H9 (cell line): ENCODE data around the gene TET3. TPM values are rescaled to one million over a fixed set of nuclear protein-coding genes. Genes with fewer than 3 reads are reported as not detected.

Experiments used
- DNase-seq: peaks from one replicate; pipeline ENCODE4 v3.0.0-alpha.2; 2017
- H2AFZ ChIP-seq: one replicate; pipeline ENCODE4 v1.6.1; 2013; ENCODE audit warnings: mild to moderate bottlenecking, low read length, control low read depth, moderate library complexity
- H2AK5ac ChIP-seq: 2 replicates; pipeline ENCODE4 v1.6.1; 2013; ENCODE audit warnings: low read length, control low read depth, mixed read lengths; ENCODE audit not compliant: insufficient read length
- H2BK120ac ChIP-seq: one replicate; pipeline ENCODE4 v1.6.1; 2013; ENCODE audit warnings: low read depth, mild to moderate bottlenecking, low read length, control low read depth, inconsistent platforms; ENCODE audit not compliant: poor library complexity, severe bottlenecking
- H2BK12ac ChIP-seq: 2 replicates; pipeline ENCODE4 v1.6.1; 2013; ENCODE audit warnings: low read length, control low read depth, mixed read lengths, low read depth; ENCODE audit not compliant: insufficient read length
- H2BK15ac ChIP-seq: 2 replicates; pipeline ENCODE4 v1.6.1; 2013; ENCODE audit warnings: low read depth, low read length, control low read depth
- H2BK20ac ChIP-seq: one replicate; pipeline ENCODE4 v1.6.1; 2013; ENCODE audit warnings: low read depth, mild to moderate bottlenecking, low read length, control low read depth, inconsistent platforms; ENCODE audit not compliant: poor library complexity, severe bottlenecking
- H2BK5ac ChIP-seq: 2 replicates; pipeline ENCODE4 v1.6.1; 2013; ENCODE audit warnings: low read length, control low read depth, mixed read lengths; ENCODE audit not compliant: insufficient read length
- H3K14ac ChIP-seq: 2 replicates; pipeline ENCODE4 v1.6.1; 2013; ENCODE audit warnings: low read length, control low read depth; ENCODE audit not compliant: insufficient read depth
- H3K18ac ChIP-seq: 2 replicates; pipeline ENCODE4 v1.6.1; 2013; ENCODE audit warnings: low read depth, mild to moderate bottlenecking, mixed read lengths, low read length, control low read depth; ENCODE audit not compliant: insufficient read length
- H3K23ac ChIP-seq: 2 replicates; pipeline ENCODE4 v1.6.1; 2013; ENCODE audit warnings: low read length, control low read depth, mixed read lengths, low read depth; ENCODE audit not compliant: insufficient read length
- H3K23me2 ChIP-seq: 2 replicates; pipeline ENCODE4 v1.6.1; 2013; ENCODE audit warnings: low read depth, mild to moderate bottlenecking, mixed read lengths, low read length, control low read depth; ENCODE audit not compliant: insufficient read length, poor library complexity, severe bottlenecking
- H3K27ac ChIP-seq: 2 replicates; pipeline ENCODE4 v1.5.1; 2013; ENCODE audit warnings: low read length, control low read depth, mixed read lengths, low read depth; ENCODE audit not compliant: insufficient read length
- H3K27me3 ChIP-seq: 2 replicates; pipeline ENCODE4 v1.6.1; 2013; ENCODE audit warnings: low read length, control low read depth, inconsistent platforms; ENCODE audit not compliant: insufficient read depth
- H3K4ac ChIP-seq: 2 replicates; pipeline ENCODE4 v1.6.1; 2013; ENCODE audit warnings: low read depth, mild to moderate bottlenecking, control low read depth, inconsistent platforms, low read length, moderate library complexity
- H3K4me1 ChIP-seq: 2 replicates; pipeline ENCODE4 v1.6.1; 2013; ENCODE audit warnings: low read length, control low read depth, inconsistent platforms; ENCODE audit not compliant: insufficient read depth
- H3K4me2 ChIP-seq: 2 replicates; pipeline ENCODE4 v1.6.1; 2013; ENCODE audit warnings: low read length, control low read depth, mixed read lengths; ENCODE audit not compliant: insufficient read length, insufficient read depth
- H3K56ac ChIP-seq: 2 replicates; pipeline ENCODE4 v1.6.1; 2013; ENCODE audit warnings: low read depth, mild to moderate bottlenecking, mixed read lengths, low read length, control low read depth; ENCODE audit not compliant: insufficient read length
- H3K79me1 ChIP-seq: 2 replicates; pipeline ENCODE4 v1.6.1; 2013; ENCODE audit warnings: low read depth, mild to moderate bottlenecking, moderate library complexity, low read length, control low read depth, inconsistent platforms; ENCODE audit not compliant: insufficient read depth, poor library complexity, severe bottlenecking
- H3K79me2 ChIP-seq: 2 replicates; pipeline ENCODE4 v1.6.1; 2013; ENCODE audit warnings: low read length, control low read depth, inconsistent platforms; ENCODE audit not compliant: insufficient read depth
- H3K9ac ChIP-seq: 2 replicates; pipeline ENCODE4 v1.6.1; 2013; ENCODE audit warnings: low read length, control low read depth, mixed read lengths; ENCODE audit not compliant: insufficient read length; ENCODE audit errors: extremely low read depth
- H3K9me3 ChIP-seq: one replicate; pipeline ENCODE4 v1.6.1; 2013; ENCODE audit warnings: low read depth, low read length, inconsistent platforms; ENCODE audit not compliant: control insufficient read depth
- H3T11ph ChIP-seq: one replicate; pipeline ENCODE4 v1.6.1; 2013; ENCODE audit warnings: mild to moderate bottlenecking, low read length, control low read depth, inconsistent platforms
- H4K20me1 ChIP-seq: one replicate; pipeline ENCODE4 v1.6.1; 2013; ENCODE audit not compliant: control insufficient read depth, insufficient read length, insufficient read depth
- H4K5ac ChIP-seq: 2 replicates; pipeline ENCODE4 v1.6.1; 2013; ENCODE audit warnings: low read depth, mild to moderate bottlenecking, mixed read lengths, low read length, control low read depth; ENCODE audit not compliant: insufficient read length
- H4K8ac ChIP-seq: replicated peaks from 2 replicates; pipeline ENCODE4 v1.6.1; 2013; ENCODE audit warnings: low read length, control low read depth, mixed read lengths, low read depth; ENCODE audit not compliant: insufficient read length
- H4K91ac ChIP-seq: 2 replicates; pipeline ENCODE4 v1.6.1; 2013; ENCODE audit warnings: low read depth, mild to moderate bottlenecking, moderate library complexity, mixed read lengths, low read length, control low read depth; ENCODE audit not compliant: insufficient read length
- H3K27ac Mint-ChIP-seq, 3 experiments: 2 replicates in 2 of 3; 3 replicates in 1 of 3; pipeline ENCODE4 v1.8.0; 2020 to 2021; ENCODE audit warnings: mixed read lengths in 3 of 3, mild to moderate bottlenecking in 1 of 3, moderate library complexity in 1 of 3
- H3K27me3 Mint-ChIP-seq: 2 replicates; pipeline ENCODE4 v1.8.0; 2021; ENCODE audit warnings: low read depth, mild to moderate bottlenecking, moderate library complexity, mixed read lengths
- H3K36me3 Mint-ChIP-seq, 3 experiments: 2 replicates in 2 of 3; 3 replicates in 1 of 3; pipeline ENCODE4 v1.8.0; 2020 to 2021; ENCODE audit warnings: low read depth in 3 of 3, mixed read lengths in 3 of 3; ENCODE audit not compliant: insufficient read depth in 1 of 3
- H3K4me1 Mint-ChIP-seq, 2 experiments: 2 replicates each; pipeline ENCODE4 v1.8.0; 2020; ENCODE audit warnings: mixed read lengths in 2 of 2
- H3K4me3 Mint-ChIP-seq, 2 experiments: 2 replicates in 1 of 2; 3 replicates in 1 of 2; pipeline ENCODE4 v1.8.0; 2020 to 2021; ENCODE audit warnings: mild to moderate bottlenecking in 2 of 2, mixed read lengths in 2 of 2, moderate library complexity in 1 of 2
- H3K9me3 Mint-ChIP-seq, 2 experiments: 2 replicates in 1 of 2; 3 replicates in 1 of 2; pipeline ENCODE4 v1.8.0; 2020; ENCODE audit warnings: mild to moderate bottlenecking in 2 of 2, mixed read lengths in 2 of 2, moderate library complexity in 1 of 2
- CTCF ChIP-seq: fragments of 200-600 bp; sonication (generic); conservative IDR thresholded peaks from 3 replicates; pipeline ENCODE4 v1.8.0; 2021; ENCODE audit warnings: antibody characterized with exemption, mild to moderate bottlenecking
- WGBS: extraction: QIAGEN DNeasy Blood & Tissue Kit; methylation state at CpG from one replicate; pipeline ENCODE4 v1.1.7; 2013; ENCODE audit warnings: missing lambda C conversion rate, low lambda C conversion rate, mixed read lengths; ENCODE audit not compliant: insufficient read length; ENCODE audit errors: extremely low coverage; 5-methylcytosine and 5-hydroxymethylcytosine counted together
- total RNA-seq: library from RNA; stranded (reverse); gene quantifications from 2 replicates; pipeline ENCODE4 v1.2.1, GENCODE V29; 2021

Gene TET3
- total RNA-seq, 1 experiment from 2014 or later, result 24.7 TPM

GRCh38 chr2:73982140-73982617 is 2.5 kb upstream of the TET3 start:
- H3K79me1 ChIP-seq, result no peaks in the 10 kb centered on the region
- peaks cover 18% of the 10 kb centered on the region; the same call in 1 of the 2 replicates for H3K27me3 ChIP-seq
- no peak overlapping the region for H2BK5ac ChIP-seq
- no peak overlapping the region for H4K8ac ChIP-seq
- H3K79me2 ChIP-seq, result no peaks in the 10 kb centered on the region; the same call in 1 of the 2 replicates
- no peak overlapping the region for H3K27ac ChIP-seq
- no peak overlapping the region for H3K23ac ChIP-seq
- H3K9ac ChIP-seq, result no peak overlapping the region
- H3K23me2 ChIP-seq, result peaks cover 24% of the 10 kb centered on the region
- Mint-ChIP-seq H3K9me3 (no peaks in the 10 kb centered on the region), H3K27me3 (peaks cover 73% of the 10 kb centered on the region), H3K36me3 (peaks cover 9 to 14% (median 9%) of the 10 kb centered on the region in 3 experiments), H3K4me1 (peaks cover 56% of the 10 kb centered on the region in 2 experiments), H3K4me3 (peak overlapping the region; percentile 63 to 84; a peak in 4 of 5 replicates), H3K27ac (no peak overlapping the region)
- H2BK12ac ChIP-seq, result no peak overlapping the region
- H2BK120ac ChIP-seq, result no peak overlapping the region
- H2BK15ac ChIP-seq, result no peak overlapping the region
- no peak for DNase-seq
- H3K4ac ChIP-seq, result no peak overlapping the region
- H4K20me1 ChIP-seq, result peaks cover 2% of the 10 kb centered on the region
- no peak overlapping the region for H2AK5ac ChIP-seq
- H2BK20ac ChIP-seq, result no peak overlapping the region
- H2AFZ ChIP-seq, result no peak overlapping the region
- no peak overlapping the region; the same call in 1 of the 2 replicates for H3K14ac ChIP-seq
- H3T11ph ChIP-seq, result no peak overlapping the region
- no peaks in the 10 kb centered on the region for H3K9me3 ChIP-seq
- H3K18ac ChIP-seq, result no peak overlapping the region
- peak overlapping the region; percentile 65 for H3K4me2 ChIP-seq
- H4K5ac ChIP-seq, result no peak overlapping the region
- peaks cover 13% of the 10 kb centered on the region; the same call in 1 of the 2 replicates for H3K4me1 ChIP-seq
- no peak overlapping the region for H4K91ac ChIP-seq
- no CpG with 5 or more reads among the region's 7 CpGs for whole genome bisulfite sequencing
- no peak for TF ChIP-seq CTCF
- H3K56ac ChIP-seq, result no peak overlapping the region
